ENCODE measurements around the gene KCTD19.

The KCTD19 gene

DNA sequence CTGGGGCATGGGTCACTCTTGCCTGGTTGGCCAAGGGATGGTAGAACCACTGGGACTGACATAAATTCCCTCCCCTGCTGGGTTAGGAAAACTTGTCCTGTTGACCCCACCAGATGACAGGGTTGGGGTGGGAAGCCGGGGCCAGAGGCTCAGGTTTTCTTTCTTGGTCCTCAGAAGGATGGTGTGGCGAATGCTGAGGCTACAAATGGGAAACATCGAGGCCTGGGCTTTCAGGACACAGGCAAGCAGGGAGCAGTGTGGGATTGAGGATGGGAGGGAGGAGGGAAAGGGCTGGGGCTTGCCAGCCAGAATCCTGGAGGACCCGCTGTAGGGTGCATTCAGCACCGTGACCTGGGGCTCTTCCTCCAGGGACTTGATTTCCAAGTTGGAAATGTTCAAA is 61.7 kb downstream of the KCTD19 start:
- Histone ChIP-seq H4K20me1 (no peaks in the 10 kb centered on the region), H3K27me3 (no peaks in the 10 kb centered on the region), H3K4me3 (no peak overlapping the region), H3K36me3 (no peaks in the 10 kb centered on the region), H3K4me2 (peak overlapping the region; percentile 48; the same call in 1 of the 2 replicates), H3K4me1 (peaks cover 27% of the 10 kb centered on the region), H3K9ac (0 out of 2 replicates have a peak overlapping the region, but pooled peaks have one; percentile 15), H3K27ac (no peak overlapping the region), H3K9me3 (no peaks in the 10 kb centered on the region)
- TF ChIP-seq Cebpa-rat (IDR thresholded peaks at IDR 0.05): no peak

GRCh38 chr16:67264277-67264676 is 62.3 kb downstream of the KCTD19 start:
- H3K9me3 ChIP-seq: no peaks in the 10 kb centered on the region
- H3K27ac ChIP-seq: no peak overlapping the region
- no peak overlapping the region for H3K4me3 ChIP-seq
- no peaks in the 10 kb centered on the region for H3K36me3 ChIP-seq
- TF ChIP-seq Cebpa-rat (IDR thresholded peaks at IDR 0.05): no peak
- H4K20me1 ChIP-seq: no peaks in the 10 kb centered on the region
- peak overlapping the region; percentile 48 for H3K4me2 ChIP-seq
- no peaks in the 10 kb centered on the region for H3K27me3 ChIP-seq
- H3K9ac ChIP-seq: 0 out of 2 replicates have a peak overlapping the region, but pooled peaks have one; percentile 15
- H3K4me1 ChIP-seq: peaks cover 27% of the 10 kb centered on the region

DNA sequence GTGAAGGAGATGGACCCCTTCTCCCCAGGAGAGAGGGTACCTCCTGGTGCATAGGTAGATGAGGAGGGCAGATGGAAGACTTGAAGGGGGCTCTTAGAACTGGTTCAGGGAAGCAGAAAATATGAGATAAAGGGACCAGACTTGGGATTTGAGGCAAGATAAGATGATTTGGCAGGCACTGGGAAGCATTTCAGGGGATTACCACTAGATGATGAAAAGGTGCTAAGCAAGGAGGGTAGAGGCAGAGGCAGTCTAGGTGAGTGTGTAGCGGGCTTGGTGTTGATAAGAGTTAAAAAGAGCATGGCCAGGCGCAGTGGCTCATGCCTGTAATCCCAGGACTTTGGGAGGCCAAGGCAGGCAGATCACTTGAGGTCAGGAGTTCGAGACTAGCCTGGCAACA is 63.3 kb downstream of the KCTD19 start:
- Histone ChIP-seq H3K4me3 (no peak overlapping the region), H3K27me3 (no peaks in the 10 kb centered on the region), H3K27ac (no peak overlapping the region), H3K9ac (no peak overlapping the region), H3K36me3 (no peaks in the 10 kb centered on the region), H4K20me1 (no peaks in the 10 kb centered on the region), H3K4me2 (no peak overlapping the region), H3K4me1 (peaks cover 27% of the 10 kb centered on the region), H3K9me3 (no peaks in the 10 kb centered on the region)
- TF ChIP-seq Cebpa-rat (IDR thresholded peaks at IDR 0.05): no peak

- 0 out of 2 replicates have a peak overlapping the region, but pooled peaks have one; percentile 15 for H3K27ac ChIP-seq
- no peaks in the 10 kb centered on the region for H3K27me3 ChIP-seq
- H3K4me3 ChIP-seq: no peak overlapping the region
- H3K9me3 ChIP-seq: no peaks in the 10 kb centered on the region
- TF ChIP-seq Cebpa-rat (IDR thresholded peaks at IDR 0.05): no peak
- H4K20me1 ChIP-seq: no peaks in the 10 kb centered on the region
- peak overlapping the region; percentile 12; the same call in 1 of the 2 replicates for H3K9ac ChIP-seq
- peaks cover 21% of the 10 kb centered on the region for H3K4me1 ChIP-seq
- H3K4me2 ChIP-seq: peak overlapping the region; percentile 42
- H3K36me3 ChIP-seq: no peaks in the 10 kb centered on the region
Observed at GRCh38 chr16:67260426-67261063, 66.0 kb downstream of the KCTD19 start.

GRCh38 chr16:67259705-67260104 is 66.8 kb downstream of the KCTD19 start:
- no peak overlapping the region for H3K27ac ChIP-seq
- peaks cover 19% of the 10 kb centered on the region for H3K4me1 ChIP-seq
- H3K36me3 ChIP-seq: no peaks in the 10 kb centered on the region
- 0 out of 2 replicates have a peak overlapping the region, but pooled peaks have one; percentile 10 for H3K9ac ChIP-seq
- H3K27me3 ChIP-seq: no peaks in the 10 kb centered on the region
- TF ChIP-seq Cebpa-rat (IDR thresholded peaks at IDR 0.05): no peak
- no peak overlapping the region for H3K4me2 ChIP-seq
- H3K9me3 ChIP-seq: no peaks in the 10 kb centered on the region
- H3K4me3 ChIP-seq: no peak overlapping the region
- H4K20me1 ChIP-seq: no peaks in the 10 kb centered on the region

DNA sequence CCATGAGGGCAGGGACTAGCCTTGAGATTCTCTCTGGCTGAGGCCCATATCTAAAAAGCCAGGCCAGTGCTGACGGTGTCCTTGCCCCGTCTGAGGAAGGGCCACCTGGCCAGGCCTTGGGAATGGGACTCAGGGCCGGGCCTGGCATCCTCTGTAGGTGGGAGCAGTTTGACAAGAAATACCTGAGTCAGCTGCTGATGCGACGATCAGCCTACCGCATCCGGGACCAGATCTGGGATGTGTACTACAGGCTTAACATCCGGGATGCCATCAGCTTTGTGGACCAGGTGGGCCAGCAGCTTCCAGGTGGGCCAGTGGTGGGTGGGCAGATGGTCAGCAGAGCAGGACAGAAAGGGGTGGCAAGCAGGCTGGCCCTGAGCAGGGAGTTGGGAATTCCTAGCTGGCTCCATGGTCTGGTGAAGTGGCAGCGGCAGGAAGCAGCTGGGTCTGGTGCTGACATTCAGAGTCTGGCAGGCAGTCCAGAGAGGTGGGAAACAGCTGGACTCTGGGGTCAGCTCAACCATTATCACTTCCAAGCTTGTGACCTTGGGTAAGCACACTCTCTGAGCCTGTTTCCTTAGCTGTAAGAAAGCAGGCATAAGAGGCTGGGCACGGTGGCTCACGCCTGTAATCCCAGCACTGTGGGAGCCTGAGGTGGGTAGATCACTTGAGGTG is 68.2 kb downstream of the KCTD19 start:
- H3K27ac ChIP-seq: no peak overlapping the region
- no peaks in the 10 kb centered on the region for H4K20me1 ChIP-seq
- H3K4me2 ChIP-seq: no peak overlapping the region
- no peak overlapping the region for H3K4me3 ChIP-seq
- H3K27me3 ChIP-seq: no peaks in the 10 kb centered on the region
- H3K4me1 ChIP-seq: peaks cover 9% of the 10 kb centered on the region
- no peak overlapping the region for H3K9ac ChIP-seq
- no peak for TF ChIP-seq Cebpa-rat (IDR thresholded peaks at IDR 0.05)
- H3K36me3 ChIP-seq: no peaks in the 10 kb centered on the region
- no peaks in the 10 kb centered on the region for H3K9me3 ChIP-seq

- Histone ChIP-seq H3K4me2 (no peak overlapping the region), H4K20me1 (no peaks in the 10 kb centered on the region), H3K36me3 (no peaks in the 10 kb centered on the region), H3K9me3 (no peaks in the 10 kb centered on the region), H3K27ac (no peak overlapping the region), H3K4me1 (peaks cover 14% of the 10 kb centered on the region), H3K4me3 (no peak overlapping the region), H3K27me3 (no peaks in the 10 kb centered on the region), H3K9ac (no peak overlapping the region)
- no peak for TF ChIP-seq Cebpa-rat (IDR thresholded peaks at IDR 0.05)
Observed at GRCh38 chr16:67257486-67258160, 68.9 kb downstream of the KCTD19 start.

DNA sequence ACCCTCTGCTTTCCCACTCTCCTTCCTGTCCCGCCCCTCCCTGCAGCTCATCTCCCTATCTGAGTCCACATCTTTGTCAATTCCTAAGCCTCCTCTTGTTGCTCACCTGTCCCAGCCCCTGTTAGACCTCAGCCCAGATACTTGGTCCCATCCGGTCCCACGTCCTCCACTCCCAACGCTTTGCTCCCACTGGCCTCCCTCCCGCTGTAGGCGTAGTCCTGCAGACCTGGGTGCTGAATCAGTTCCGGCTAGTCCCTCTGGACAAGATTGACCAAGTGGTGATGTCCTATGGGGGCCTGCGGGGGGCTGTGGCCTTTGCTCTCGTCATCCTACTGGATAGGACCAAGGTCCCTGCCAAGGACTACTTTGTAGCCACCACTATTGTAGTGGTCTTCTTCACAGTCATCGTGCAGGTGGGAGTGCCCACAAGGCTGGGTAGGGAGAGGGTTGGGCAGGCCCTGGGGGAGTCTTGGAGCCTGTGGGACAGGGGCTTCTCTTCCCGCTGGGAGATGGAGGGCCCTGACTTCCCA is 69.8 kb downstream of the KCTD19 start:
- H3K4me3 ChIP-seq: no peak overlapping the region

GRCh38 chr16:67255553-67256221 is 70.9 kb downstream of the KCTD19 start:
- Histone ChIP-seq H3K36me3 (no peaks in the 10 kb centered on the region), H3K27me3 (peaks cover 2% of the 10 kb centered on the region; the same call in 1 of the 2 replicates), H3K4me3 (no peak overlapping the region), H4K20me1 (no peaks in the 10 kb centered on the region), H3K4me2 (no peak overlapping the region), H3K9ac (no peak overlapping the region), H3K4me1 (peaks cover 16% of the 10 kb centered on the region), H3K9me3 (no peaks in the 10 kb centered on the region), H3K27ac (no peak overlapping the region)
- TF ChIP-seq Cebpa-rat (IDR thresholded peaks at IDR 0.05): no peak

More for the DNA sequence above, 69.8 kb downstream of the KCTD19 start:
- no peaks in the 10 kb centered on the region for H3K9me3 ChIP-seq
- no peaks in the 10 kb centered on the region for H3K27me3 ChIP-seq
- TF ChIP-seq Cebpa-rat (IDR thresholded peaks at IDR 0.05): no peak
- no peak overlapping the region for H3K4me2 ChIP-seq
- H3K27ac ChIP-seq: no peak overlapping the region
- H3K9ac ChIP-seq: no peak overlapping the region
- no peaks in the 10 kb centered on the region for H4K20me1 ChIP-seq
- H3K36me3 ChIP-seq: no peaks in the 10 kb centered on the region
- peaks cover 16% of the 10 kb centered on the region for H3K4me1 ChIP-seq
